T-helper 2 cell treated with Interferon-gamma antibody and Interleukin-4, amounts not matched to agents 5 μg/mL and 100 μg/mL, for 36 hours (primary cell): Measurements from ENCODE around the gene RRM2.
"Not testable (repeated sequence)": the region's sequence is repeated elsewhere in the genome, so short reads cannot be mapped to it uniquely, and the experiment has no call there.

Experiments
- DNase-seq: peaks from one replicate; pipeline ENCODE4 v3.0.0; 2021; ENCODE audit warnings: low spot score
- H3K27ac Mint-ChIP-seq: one replicate; pipeline ENCODE4 v1.8.0; 2021; ENCODE audit warnings: mild to moderate bottlenecking, mixed read lengths
- H3K27me3 Mint-ChIP-seq: one replicate; pipeline ENCODE4 v1.8.0; 2021; ENCODE audit warnings: low read depth, mixed read lengths
- H3K36me3 Mint-ChIP-seq: one replicate; pipeline ENCODE4 v1.8.0; 2021; ENCODE audit warnings: low read depth, mixed read lengths
- H3K4me1 Mint-ChIP-seq: one replicate; pipeline ENCODE4 v1.8.0; 2021; ENCODE audit warnings: low read depth, mixed read lengths
- H3K4me3 Mint-ChIP-seq: one replicate; pipeline ENCODE4 v1.8.0; 2022; ENCODE audit warnings: mild to moderate bottlenecking, moderate library complexity, mixed read lengths
- H3K9me3 Mint-ChIP-seq: one replicate; pipeline ENCODE4 v1.8.0; 2021; ENCODE audit warnings: mixed read lengths

Gene RRM2

DNA sequence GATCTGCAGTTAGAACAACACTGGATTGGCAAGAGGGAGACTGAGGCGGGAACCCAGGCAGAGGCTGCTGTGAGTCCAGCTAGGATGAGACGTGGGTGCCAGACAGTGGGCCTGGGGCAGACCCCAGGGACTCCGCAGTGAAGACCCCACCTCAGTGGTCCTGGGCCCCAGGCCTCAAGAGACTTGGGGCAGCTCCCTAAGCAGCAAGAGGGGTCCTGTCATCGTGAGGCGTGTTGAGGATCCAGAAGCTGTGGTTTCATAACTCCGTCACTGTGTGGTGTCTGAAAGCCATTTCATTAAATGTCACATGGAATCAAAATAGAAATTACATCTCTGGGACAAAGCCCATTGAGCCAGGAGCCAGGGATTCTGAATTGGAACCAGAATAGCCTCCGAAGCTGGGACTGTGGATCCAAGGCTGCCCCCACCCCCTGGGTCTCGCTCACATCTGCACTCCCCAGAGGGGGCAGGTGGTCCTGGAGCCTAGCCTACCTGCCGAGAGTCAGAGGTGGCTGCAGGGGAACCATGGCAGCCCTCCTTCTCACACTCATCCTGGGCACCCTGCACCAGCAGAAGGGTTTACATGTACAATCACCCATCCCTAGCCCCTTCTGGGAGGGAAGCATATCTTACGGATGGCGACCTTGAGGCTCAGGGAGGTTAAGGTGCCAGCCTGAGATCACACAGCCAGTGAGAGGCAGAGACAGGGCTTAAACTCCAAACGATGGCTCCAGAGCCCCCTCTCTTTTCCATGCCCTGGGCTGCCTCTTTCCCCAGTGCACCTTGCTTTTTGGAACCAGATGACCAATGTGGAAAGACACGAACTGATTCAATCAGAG is 23.2 kb downstream of the RRM2 start:
- no peak for DNase-seq

GRCh38 chr2:10146366-10147005 is 23.9 kb downstream of the RRM2 start:
- no peak overlapping the region for H3K27ac Mint-ChIP-seq
- no peaks in the 10 kb centered on the region for H3K9me3 Mint-ChIP-seq
- no peak overlapping the region for H3K4me3 Mint-ChIP-seq
- H3K27me3 Mint-ChIP-seq = no peaks in the 10 kb centered on the region
- peaks cover 25% of the 10 kb centered on the region for H3K4me1 Mint-ChIP-seq
- DNase-seq = no peak
- H3K36me3 Mint-ChIP-seq = peaks cover 57% of the 10 kb centered on the region

More for the DNA sequence above, 23.2 kb downstream of the RRM2 start:
- H3K27me3 Mint-ChIP-seq = no peaks in the 10 kb centered on the region
- peaks cover 31% of the 10 kb centered on the region for H3K4me1 Mint-ChIP-seq
- no peak overlapping the region for H3K27ac Mint-ChIP-seq
- H3K4me3 Mint-ChIP-seq = no peak overlapping the region
- H3K9me3 Mint-ChIP-seq = no peaks in the 10 kb centered on the region
- H3K36me3 Mint-ChIP-seq = peaks cover 62% of the 10 kb centered on the region

GRCh38 chr2:10147050-10147660 is 24.6 kb downstream of the RRM2 start:
- DNase-seq, H3K27ac Mint-ChIP-seq, H3K9me3 Mint-ChIP-seq, H3K27me3 Mint-ChIP-seq, H3K4me3 Mint-ChIP-seq: not testable (repeated sequence)
- peaks cover 19% of the 10 kb centered on the region for H3K4me1 Mint-ChIP-seq
- H3K36me3 Mint-ChIP-seq = peaks cover 50% of the 10 kb centered on the region

DNA sequence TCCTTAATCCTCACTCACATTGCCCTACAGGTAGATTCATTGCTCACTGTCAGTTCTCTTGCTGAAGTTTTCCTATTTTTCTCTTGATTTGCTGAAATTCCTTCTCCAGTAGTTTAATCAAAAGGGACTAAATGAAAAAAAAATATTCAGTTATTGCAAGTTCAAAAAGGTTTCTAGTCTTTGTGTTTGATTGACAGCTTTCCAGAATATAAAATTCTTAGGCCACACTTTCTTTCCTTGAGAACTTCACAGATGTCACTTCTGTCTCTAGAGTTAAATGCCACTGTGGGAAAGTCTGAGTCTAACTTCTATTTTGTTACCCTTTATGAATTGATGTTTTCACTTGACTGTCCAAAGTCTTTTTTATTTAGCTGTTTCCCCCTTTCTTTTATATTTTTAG is 25.7 kb downstream of the RRM2 start:
- H3K36me3 Mint-ChIP-seq = peaks cover 43% of the 10 kb centered on the region
- H3K27ac Mint-ChIP-seq = no peak overlapping the region
- no peaks in the 10 kb centered on the region for H3K27me3 Mint-ChIP-seq
- no peak overlapping the region for H3K4me3 Mint-ChIP-seq
- DNase-seq = no peak
- H3K9me3 Mint-ChIP-seq = no peaks in the 10 kb centered on the region
- H3K4me1 Mint-ChIP-seq = peaks cover 16% of the 10 kb centered on the region

- H3K9me3 Mint-ChIP-seq = no peaks in the 10 kb centered on the region
- DNase-seq = no peak
- H3K27me3 Mint-ChIP-seq = no peaks in the 10 kb centered on the region
- no peak overlapping the region for H3K4me3 Mint-ChIP-seq
- H3K4me1 Mint-ChIP-seq = peaks cover 17% of the 10 kb centered on the region
- peaks cover 38% of the 10 kb centered on the region for H3K36me3 Mint-ChIP-seq
- peak overlapping the region; percentile 75 for H3K27ac Mint-ChIP-seq
Observed at GRCh38 chr2:10149635-10150034, 27.1 kb downstream of the RRM2 start.

DNA sequence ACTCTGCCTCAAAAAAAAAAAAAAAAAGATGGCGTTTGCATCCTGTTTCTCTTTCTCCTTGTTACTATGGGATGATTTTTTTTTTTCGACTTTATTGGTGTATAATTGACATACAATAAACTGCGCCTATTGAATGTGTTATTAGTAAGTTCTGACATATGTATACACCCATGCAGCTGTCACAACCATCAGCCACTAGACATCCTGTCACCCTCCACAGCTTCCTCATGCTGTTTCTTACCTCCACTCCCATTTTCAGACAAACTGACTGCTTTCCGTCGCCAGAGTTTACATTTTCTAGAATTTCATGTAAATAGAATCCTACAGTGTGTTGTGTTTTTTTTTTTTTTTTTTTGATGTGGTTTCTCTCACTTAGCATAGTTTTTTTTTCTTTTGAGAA is 27.9 kb downstream of the RRM2 start:
- no peak for DNase-seq
- Mint-ChIP-seq H3K4me3 (no peak overlapping the region), H3K4me1 (peaks cover 17% of the 10 kb centered on the region), H3K27me3 (no peaks in the 10 kb centered on the region), H3K27ac (peak overlapping the region; percentile 79), H3K9me3 (no peaks in the 10 kb centered on the region), H3K36me3 (peaks cover 32% of the 10 kb centered on the region)

DNA sequence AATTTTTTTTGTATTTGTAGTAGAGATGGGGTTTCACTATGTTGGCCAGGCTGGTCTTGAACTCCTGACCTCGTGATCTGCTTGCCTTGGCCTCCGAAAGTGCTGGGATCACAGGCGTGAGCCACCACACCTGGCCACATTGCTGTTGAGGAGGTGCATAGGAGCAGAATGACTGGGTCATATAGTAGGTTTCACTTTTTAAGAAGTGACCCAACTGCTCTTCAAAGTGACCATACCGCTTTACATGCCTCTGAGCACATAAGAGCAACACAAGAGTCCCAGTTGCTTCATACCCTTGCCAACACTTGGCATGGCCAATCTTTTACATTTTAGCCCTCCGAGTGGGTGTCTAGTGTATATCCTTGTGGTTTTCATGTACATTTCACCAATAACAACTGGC is 28.9 kb downstream of the RRM2 start:
- H3K4me3 Mint-ChIP-seq = no peak overlapping the region
- H3K4me1 Mint-ChIP-seq = peaks cover 17% of the 10 kb centered on the region
- H3K27me3 Mint-ChIP-seq = no peaks in the 10 kb centered on the region
- H3K27ac Mint-ChIP-seq = no peak overlapping the region
- DNase-seq = no peak
- H3K36me3 Mint-ChIP-seq = peaks cover 30% of the 10 kb centered on the region
- H3K9me3 Mint-ChIP-seq = no peaks in the 10 kb centered on the region

- DNase-seq = no peak
- H3K9me3 Mint-ChIP-seq = no peaks in the 10 kb centered on the region
- H3K27ac Mint-ChIP-seq = no peak overlapping the region
- no peak overlapping the region for H3K4me3 Mint-ChIP-seq
- no peaks in the 10 kb centered on the region for H3K27me3 Mint-ChIP-seq
- peaks cover 22% of the 10 kb centered on the region for H3K36me3 Mint-ChIP-seq
- peaks cover 12% of the 10 kb centered on the region for H3K4me1 Mint-ChIP-seq
Observed at GRCh38 chr2:10157293-10157692, 34.8 kb downstream of the RRM2 start.

DNA sequence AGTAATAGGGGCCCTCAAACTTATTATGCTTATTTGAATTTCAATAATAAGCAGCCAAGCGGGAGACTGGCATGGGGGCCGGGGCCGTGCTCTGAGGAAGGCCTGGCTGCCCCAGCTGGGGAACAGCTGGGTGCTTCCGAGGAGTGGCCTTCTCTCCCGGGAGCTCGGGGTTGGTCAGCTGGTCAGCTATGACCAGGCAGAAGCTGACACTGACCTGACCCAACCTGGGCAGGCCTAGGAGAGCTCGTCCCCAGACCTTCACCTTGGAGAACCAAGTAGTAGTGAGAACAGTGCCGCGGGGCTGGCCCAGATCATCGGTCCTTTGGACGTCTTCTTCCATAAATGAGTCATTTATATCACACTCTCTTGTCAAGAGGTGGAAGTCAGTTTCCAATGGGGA is 36.1 kb downstream of the RRM2 start:
- Mint-ChIP-seq H3K36me3 (peaks cover 22% of the 10 kb centered on the region), H3K27ac (peak overlapping the region; percentile 35), H3K4me3 (no peak overlapping the region), H3K9me3 (no peaks in the 10 kb centered on the region), H3K4me1 (peaks cover 14% of the 10 kb centered on the region), H3K27me3 (no peaks in the 10 kb centered on the region)
- no peak for DNase-seq

DNA sequence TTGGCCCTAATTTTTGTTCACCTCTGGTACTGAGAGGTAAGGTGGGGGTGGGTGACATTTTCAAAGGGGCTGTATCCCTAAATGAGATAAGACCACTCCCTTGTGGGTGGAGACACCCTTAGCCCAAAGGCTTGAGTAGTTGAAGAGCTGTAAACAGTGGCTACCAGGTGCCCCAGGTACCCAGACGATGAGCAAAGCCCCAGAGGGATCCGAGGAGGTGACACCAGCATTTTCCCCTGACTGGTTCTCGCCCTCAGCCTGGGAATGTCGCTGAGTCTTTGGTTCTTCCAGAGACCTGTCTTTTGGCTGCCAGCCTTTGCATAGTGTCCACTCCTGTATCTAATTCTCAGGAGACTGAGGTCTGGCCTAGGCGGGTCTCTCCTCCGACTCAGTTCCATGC is 36.5 kb downstream of the RRM2 start:
- H3K27me3 Mint-ChIP-seq = no peaks in the 10 kb centered on the region
- DNase-seq = no peak
- H3K36me3 Mint-ChIP-seq = peaks cover 25% of the 10 kb centered on the region
- no peak overlapping the region for H3K4me3 Mint-ChIP-seq
- no peaks in the 10 kb centered on the region for H3K9me3 Mint-ChIP-seq
- peaks cover 17% of the 10 kb centered on the region for H3K4me1 Mint-ChIP-seq
- H3K27ac Mint-ChIP-seq = peak overlapping the region; percentile 85

- no peaks in the 10 kb centered on the region for H3K9me3 Mint-ChIP-seq
- no peaks in the 10 kb centered on the region for H3K27me3 Mint-ChIP-seq
- DNase-seq = no peak
- H3K36me3 Mint-ChIP-seq = peaks cover 25% of the 10 kb centered on the region
- peak overlapping the region; percentile 85 for H3K27ac Mint-ChIP-seq
- peaks cover 17% of the 10 kb centered on the region for H3K4me1 Mint-ChIP-seq
- no peak overlapping the region for H3K4me3 Mint-ChIP-seq
Observed at GRCh38 chr2:10159581-10160131, 37.1 kb downstream of the RRM2 start.

- Mint-ChIP-seq H3K36me3 (peaks cover 31% of the 10 kb centered on the region), H3K4me3 (no peak overlapping the region), H3K4me1 (peaks cover 17% of the 10 kb centered on the region), H3K27me3 (no peaks in the 10 kb centered on the region), H3K9me3 (no peaks in the 10 kb centered on the region), H3K27ac (peak overlapping the region; percentile 78)
- DNase-seq = no peak
Observed at GRCh38 chr2:10160203-10160955, 37.8 kb downstream of the RRM2 start.

DNA sequence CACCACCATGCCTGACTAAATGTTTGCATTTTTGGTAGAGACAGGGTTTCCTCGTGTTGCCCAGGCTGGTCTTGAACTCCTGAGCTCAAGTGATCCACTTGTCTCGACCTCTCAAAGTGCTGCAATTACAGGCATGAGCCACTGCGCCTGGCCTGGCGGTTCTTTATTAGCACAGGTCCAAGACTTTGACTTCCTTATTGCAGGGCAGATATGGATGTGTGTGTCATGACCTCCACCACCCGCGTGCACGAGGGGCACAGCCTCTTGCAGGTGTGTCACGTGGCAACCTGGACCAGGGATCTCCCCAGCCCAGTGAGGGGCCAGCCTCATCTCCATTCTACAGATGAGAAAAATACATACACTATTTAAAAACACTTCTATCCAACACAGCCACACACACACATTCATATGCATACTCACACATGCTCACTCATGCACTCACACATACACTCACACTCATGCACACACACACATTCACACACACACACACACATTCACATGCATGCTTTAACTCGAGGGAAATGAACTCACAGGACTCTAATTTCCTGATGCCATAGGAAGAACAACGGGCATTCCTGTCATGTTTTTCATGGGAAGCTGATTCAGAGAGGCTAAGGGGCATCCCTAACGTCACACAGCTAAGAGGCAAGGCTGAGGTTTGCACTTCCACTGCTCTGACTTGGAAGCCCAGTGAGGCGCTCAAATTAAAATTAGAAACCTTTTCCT is 38.8 kb downstream of the RRM2 start:
- no peak overlapping the region for H3K4me3 Mint-ChIP-seq
- H3K27ac Mint-ChIP-seq = no peak overlapping the region
- peaks cover 34% of the 10 kb centered on the region for H3K36me3 Mint-ChIP-seq
- no peaks in the 10 kb centered on the region for H3K27me3 Mint-ChIP-seq
- H3K9me3 Mint-ChIP-seq = no peaks in the 10 kb centered on the region
- no peak for DNase-seq
- H3K4me1 Mint-ChIP-seq = peaks cover 17% of the 10 kb centered on the region
